HT1080 (cell line): ENCODE results near the gene RBM22. TPM values are rescaled to one million over a fixed set of nuclear protein-coding genes. Genes with fewer than 3 reads are reported as not detected.

Experiments used
- total RNA-seq: library from RNA; depleted of rRNA; stranded (reverse); fragments of >200 nt; shearing (Covaris generic); gene quantifications from 2 replicates; pipeline ENCODE4 v1.2.3, GENCODE V29; 2014; rRNA removed

Gene RBM22
- total RNA-seq, 1 experiment from 2014 or later = 48.1 TPM

Other genes with a start within 250 kb of the RBM22 start
- gene NDST1, start 192.9 kb downstream of the RBM22 start, total RNA-seq = 47.6 and 58.6 TPM in 2 replicates
- 5.3 and 6.8 TPM in 2 replicates for gene SYNPO, start 60.4 kb downstream of the RBM22 start, total RNA-seq
- not detected in 2 replicates for gene MYOZ3, start 39.8 kb downstream of the RBM22 start, total RNA-seq
- 30.5 and 40.8 TPM in 2 replicates for gene DCTN4, start 58.0 kb upstream of the RBM22 start, total RNA-seq
- gene SMIM3, start 77.7 kb upstream of the RBM22 start, total RNA-seq = 4.4 and 5.9 TPM in 2 replicates
- 0.08 and 0.10 TPM in 2 replicates for gene IRGM, start 145.5 kb upstream of the RBM22 start, total RNA-seq
- gene ZNF300, start 203.9 kb upstream of the RBM22 start, total RNA-seq = 8.3 and 8.6 TPM in 2 replicates